K562 treated with DMSO at 1 percent for 12 hours (cell line): Measurements from ENCODE around the gene CD3E. TPM values are rescaled to one million over a fixed set of nuclear protein-coding genes. Genes with fewer than 3 reads are reported as not detected.

ENCODE experiments used
- total RNA-seq: library from RNA; unstranded; fragments of 300-600 nt; gene quantifications from 2 replicates; pipeline ENCODE4 v1.2.3, GENCODE V29; 2022; ENCODE audit not compliant: insufficient read depth

Gene CD3E
- 0.75 and 0.99 TPM in 2 replicates for total RNA-seq

DNA sequence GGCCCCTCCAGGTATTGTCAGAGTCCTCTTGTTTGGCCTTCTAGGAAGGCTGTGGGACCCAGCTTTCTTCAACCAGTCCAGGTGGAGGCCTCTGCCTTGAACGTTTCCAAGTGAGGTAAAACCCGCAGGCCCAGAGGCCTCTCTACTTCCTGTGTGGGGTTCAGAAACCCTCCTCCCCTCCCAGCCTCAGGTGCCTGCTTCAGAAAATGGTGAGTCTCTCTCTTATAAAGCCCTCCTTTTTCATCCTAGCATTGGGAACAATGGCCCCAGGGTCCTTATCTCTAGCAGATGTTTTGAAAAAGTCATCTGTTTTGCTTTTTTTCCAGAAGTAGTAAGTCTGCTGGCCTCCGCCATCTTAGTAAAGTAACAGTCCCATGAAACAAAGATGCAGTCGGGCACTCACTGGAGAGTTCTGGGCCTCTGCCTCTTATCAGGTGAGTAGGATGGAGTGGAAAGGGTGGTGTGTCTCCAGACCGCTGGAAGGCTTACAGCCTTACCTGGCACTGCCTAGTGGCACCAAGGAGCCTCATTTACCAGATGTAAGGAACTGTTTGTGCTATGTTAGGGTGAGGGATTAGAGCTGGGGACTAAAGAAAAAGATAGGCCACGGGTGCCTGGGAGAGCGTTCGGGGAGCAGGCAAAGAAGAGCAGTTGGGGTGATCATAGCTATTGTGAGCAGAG is at the start of gene CD3E:
Gene CD3E (plus strand): TSS at position 163 of the 681 bp plus-strand sequence. CDS start 223 bp downstream, at position 386.

DNA sequence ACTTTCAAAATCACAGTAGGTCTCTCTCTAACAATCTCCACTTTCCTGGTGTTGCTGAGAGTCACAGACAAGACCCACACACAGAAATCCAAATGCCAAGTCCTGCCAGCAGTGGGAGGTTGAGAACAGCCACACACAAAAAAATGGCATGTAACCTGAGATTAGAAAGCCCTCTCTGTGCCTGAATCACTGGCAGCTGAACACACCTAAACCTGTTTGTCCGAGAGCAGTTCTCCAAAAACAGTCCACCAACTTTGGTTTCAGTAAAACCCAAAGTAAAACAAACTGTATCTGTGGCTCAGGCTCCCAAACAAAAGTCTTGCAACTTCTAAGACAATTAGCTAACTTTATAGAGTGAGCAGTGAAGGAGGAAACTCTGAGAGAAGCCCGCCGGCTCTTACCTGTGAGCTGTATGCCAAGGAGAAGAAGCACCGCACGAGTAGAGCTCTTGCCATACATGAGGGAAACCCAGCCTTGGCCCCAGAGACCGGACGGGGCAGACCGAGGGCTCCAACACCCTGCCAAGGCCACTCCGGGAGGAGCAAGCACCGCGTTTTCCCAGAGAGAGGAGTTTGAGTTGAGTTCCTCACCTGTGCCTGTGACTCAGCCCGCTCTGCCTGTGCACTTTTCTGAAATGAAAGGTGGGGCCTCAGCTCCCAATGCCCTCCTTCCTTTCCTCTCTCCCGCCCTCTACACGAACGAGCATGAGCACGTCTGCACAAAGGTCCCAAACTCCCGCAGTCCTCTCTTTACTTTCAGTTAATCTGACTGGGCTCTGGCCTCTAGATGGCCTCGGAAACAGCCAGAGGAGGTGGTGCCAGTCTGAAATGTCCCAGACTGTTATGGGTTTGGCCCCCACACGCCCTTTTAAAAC is 40.6 kb upstream of the CD3E start, which contains the start of gene MPZL2:
Gene MPZL2 (minus strand): TSS at position 603 of the 874 bp plus-strand sequence. CDS start 144 bp downstream, at position 459.

DNA sequence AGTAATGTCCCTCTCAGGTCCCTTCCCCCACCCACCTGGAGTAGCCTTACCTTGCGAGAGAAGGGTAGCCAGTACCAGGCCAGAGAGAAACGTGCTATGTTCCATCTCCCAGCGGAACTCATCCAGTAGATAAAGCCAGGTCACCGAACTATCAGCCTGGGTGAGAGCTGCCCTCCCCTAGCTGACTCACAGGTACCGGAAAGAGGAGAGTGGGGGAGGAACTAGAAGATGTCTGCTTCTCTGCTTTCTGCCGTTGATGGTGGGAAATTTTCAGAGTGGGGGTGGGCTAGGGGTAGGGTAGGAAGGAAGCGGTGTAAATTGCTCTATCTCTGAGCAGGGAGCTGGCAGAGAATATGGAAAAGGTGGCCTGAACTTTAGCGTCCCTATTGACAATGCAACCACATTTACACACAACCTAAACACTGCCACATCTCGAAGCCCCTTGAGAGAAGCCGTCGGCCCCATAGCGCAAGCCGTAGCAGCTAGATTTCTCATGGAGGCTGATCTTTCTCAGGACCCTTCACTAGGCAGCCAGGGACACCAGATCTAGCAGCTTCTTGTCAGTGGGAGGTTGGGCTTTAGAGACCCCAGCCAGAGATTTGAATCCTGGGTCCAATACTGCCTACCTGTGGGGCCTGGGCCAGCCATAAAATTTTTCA is 38.1 kb downstream of the CD3E start, which contains the start of gene CD3D:
Gene CD3D (minus strand): TSS at position 203 of the 659 bp plus-strand sequence. CDS start 98 bp downstream, at position 105.

DNA sequence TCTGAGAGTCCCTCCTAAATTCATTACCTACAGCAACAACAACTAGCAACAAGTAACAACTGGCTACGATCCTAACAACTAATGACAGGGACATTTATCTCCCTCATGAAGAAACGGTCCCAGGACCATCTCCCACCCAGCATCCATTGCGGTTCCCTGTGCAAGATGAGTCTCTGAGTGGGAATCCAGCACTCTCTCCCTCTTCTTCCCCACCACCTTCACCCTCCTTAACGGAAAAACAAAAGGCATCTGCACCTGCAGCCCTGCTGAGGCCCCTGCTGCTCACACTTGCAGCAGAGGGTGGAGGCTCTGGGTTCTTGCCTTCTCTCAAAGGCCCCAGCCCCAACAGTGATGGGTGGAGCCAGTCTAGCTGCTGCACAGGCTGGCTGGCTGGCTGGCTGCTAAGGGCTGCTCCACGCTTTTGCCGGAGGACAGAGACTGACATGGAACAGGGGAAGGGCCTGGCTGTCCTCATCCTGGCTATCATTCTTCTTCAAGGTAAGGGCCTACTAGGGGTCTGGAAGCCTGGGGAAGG is 39.5 kb downstream of the CD3E start, which contains the start of gene CD3G:
Gene CD3G (plus strand): TSS at position 364 of the 535 bp plus-strand sequence. CDS start 80 bp downstream, at position 444.

DNA sequence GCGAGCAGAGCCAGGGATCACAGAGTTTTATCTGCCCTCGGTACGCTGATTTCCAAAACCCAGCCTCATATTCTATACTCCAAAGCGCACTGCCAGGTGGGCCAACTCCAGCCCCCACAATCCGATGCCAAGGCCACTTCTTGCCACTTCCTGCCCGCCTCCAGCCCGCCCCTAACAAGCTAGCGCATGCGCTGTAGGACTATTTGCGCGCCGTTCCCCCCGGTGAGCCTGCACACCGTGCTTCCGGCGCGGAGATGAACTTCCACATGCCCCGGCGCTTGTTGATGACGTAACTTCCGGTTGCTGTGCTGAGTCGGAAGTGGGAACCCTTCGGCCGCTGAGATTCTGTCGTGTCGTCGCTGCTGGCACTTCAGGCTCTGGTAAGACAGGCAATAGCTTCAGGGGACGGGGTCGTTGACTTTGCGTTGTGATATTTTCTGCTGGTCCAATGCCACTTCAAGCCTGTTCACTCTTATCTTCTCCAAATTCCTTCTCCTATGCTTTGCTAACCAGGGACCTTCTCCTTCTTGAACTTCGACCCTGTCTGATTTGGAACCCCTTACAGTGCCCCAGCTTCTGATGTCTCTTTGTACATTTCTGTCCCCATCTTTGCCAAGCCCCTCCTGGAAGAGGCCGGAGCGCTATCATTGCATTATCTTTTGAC is 54.9 kb downstream of the CD3E start, which contains the start of gene UBE4A:
Gene UBE4A (plus strand): TSS at position 306 of the 664 bp plus-strand sequence. CDS start 5,481 bp downstream, outside the sequence.

Other genes with a start within 250 kb of the CD3E start
- 4.0 and 8.4 TPM in 2 replicates for gene TMPRSS4, start 227.7 kb upstream of the CD3E start, total RNA-seq
- not detected in 2 replicates for gene SMIM35, start 217.8 kb upstream of the CD3E start, total RNA-seq
- not detected in 2 replicates for gene SCN4B, start 151.9 kb upstream of the CD3E start, total RNA-seq
- not detected in 2 replicates for gene SCN2B, start 128.1 kb upstream of the CD3E start, total RNA-seq
- not detected in 2 replicates for gene JAML, start 79.7 kb upstream of the CD3E start, total RNA-seq
- 2.0 and 4.5 TPM in 2 replicates for gene MPZL3, start 52.4 kb upstream of the CD3E start, total RNA-seq
- gene MPZL2, start 40.4 kb upstream of the CD3E start, total RNA-seq: 1.4 TPM in 1 of 2 replicates, not detected in the other
- gene CD3D, start 38.0 kb downstream of the CD3E start, total RNA-seq: 10.2 and 11.7 TPM in 2 replicates
- 1.5 TPM in 1 of 2 replicates, not detected in the other for gene CD3G, start 39.6 kb downstream of the CD3E start, total RNA-seq
- 5.5 and 29.7 TPM in 2 replicates for gene UBE4A, start 54.9 kb downstream of the CD3E start, total RNA-seq
- 170 and 215 TPM in 2 replicates for gene ATP5MG, start 96.9 kb downstream of the CD3E start, total RNA-seq
- 4.2 and 30.5 TPM in 2 replicates for gene KMT2A, start 131.8 kb downstream of the CD3E start, total RNA-seq
- 1.8 and 2.5 TPM in 2 replicates for gene TTC36, start 222.7 kb downstream of the CD3E start, total RNA-seq
- gene TMEM25, start 226.5 kb downstream of the CD3E start, total RNA-seq: 7.3 and 8.2 TPM in 2 replicates